OCI-LY3 (cell line): ENCODE results near the gene SNAI1.

ENCODE experiments used
- CTCF ChIP-seq: fragments of 200-600, 300-600 bp; sonication (generic); IDR thresholded peaks from 2 replicates; pipeline ENCODE4 v1.5.1; 2014; ENCODE audit warnings: antibody characterized with exemption, low read length, low read depth
- EZH2phosphoT487 ChIP-seq: fragments of 200-600 bp; shearing (Covaris generic); IDR thresholded peaks from 2 replicates; pipeline ENCODE4 v1.6.1; 2018; ENCODE audit warnings: antibody characterized with exemption, mixed run types, low read depth

GRCh38 chr20:49945701-49946477, 36.9 kb upstream of the SNAI1 start:
- TF ChIP-seq CTCF (no peak), EZH2phosphoT487 (no peak)
